A549 (cell line): ENCODE data around the gene DNAJC2. TPM values are rescaled to one million over a fixed set of nuclear protein-coding genes. Genes with fewer than 3 reads are reported as not detected.
A peak's percentile ranks its signal among the peaks of the same experiment; 100 is the strongest.

Experiments
- ATAC-seq, 2 experiments: fragments of 200-7000 bp in 1 of 2; fragments of >200 bp in 1 of 2; cut with Nextera tagmentation in 1 of 2; cut with Tn5 transposase in 1 of 2; 3 replicates each; pipeline versions ENCODE4 v1.8.0 to v1.9.1; 2018 to 2020; ENCODE audit warnings: mild to moderate bottlenecking in 1 of 2, moderate library complexity in 1 of 2
- CTCF ChIA-PET: fragments of 300-600 bp; sonication (Branson Sonifier 250); formaldehyde crosslinking; extraction: SDS; loops from one replicate; lab custom pipeline; 2021; ENCODE audit warnings: antibody characterized with exemption, inconsistent platforms; lab: Yijun Ruan, JAX
- POLR2A ChIA-PET: fragments of 350-600 bp; formaldehyde crosslinking; extraction: SDS; loops from one replicate; lab custom pipeline; 2021; ENCODE audit warnings: antibody characterized with exemption, inconsistent platforms; lab: Yijun Ruan, JAX
- DNase-seq, 2 experiments: peaks; one replicate each; pipeline versions ENCODE4 v3.0.0 to v3.0.0-alpha.2; 2011 to 2016; ENCODE audit warnings: low read depth in 1 of 2, low spot score in 1 of 2
- FAIRE-seq: peaks from 2 replicates; lab custom pipeline; 2011; peaks lifted over from hg19 to GRCh38; lab: Jason Lieb, UNC
- H3K27ac ChIP-seq, 2 experiments: fragments of >200 bp; sonication (Bioruptor Twin); formaldehyde crosslinking; 3 replicates each; pipeline ENCODE4 v1.5.1; 2016 to 2017
- H3K4me1 ChIP-seq: fragments of >200 bp; sonication (Bioruptor Twin); formaldehyde crosslinking; 3 replicates; pipeline ENCODE4 v1.6.1; 2016
- H3K4me2 ChIP-seq: fragments of >200 bp; sonication (Bioruptor Twin); formaldehyde crosslinking; 3 replicates; pipeline ENCODE4 v1.6.1; 2016
- H3K4me3 ChIP-seq: fragments of >200 bp; sonication (Bioruptor Twin); formaldehyde crosslinking; 3 replicates; pipeline ENCODE4 v1.5.1; 2016
- H3K9me3 ChIP-seq: fragments of >200 bp; sonication (Bioruptor Twin); formaldehyde crosslinking; 3 replicates; pipeline ENCODE4 v1.6.1; 2016
- BCL3 ChIP-seq: fragments of >200 bp; sonication (Bioruptor Twin); formaldehyde crosslinking; IDR thresholded peaks from 3 replicates; pipeline ENCODE4 v1.6.1; 2016
- BHLHE40 ChIP-seq: IDR thresholded peaks from 2 replicates; pipeline ENCODE4 v1.6.1; 2012; ENCODE audit warnings: low read depth, low read length, inconsistent platforms
- CBX8 ChIP-seq: fragments of 200-600 bp; sonication (generic); IDR thresholded peaks from 2 replicates; pipeline ENCODE4 v1.6.1; 2016
- CEBPB ChIP-seq, 2 experiments: fragments of >200 bp in 1 of 2; sonication (Bioruptor Twin) in 1 of 2; formaldehyde crosslinking in 1 of 2; IDR thresholded peaks; 2 replicates each; pipeline ENCODE4 v1.6.1; 2012 to 2016
- E2F6 ChIP-seq: IDR thresholded peaks from 2 replicates; pipeline ENCODE4 v1.6.1; 2012; ENCODE audit warnings: low read depth, borderline replicate concordance
- EHF ChIP-seq: fragments of 250-450 bp; sonication (Bioruptor Pico); IDR thresholded peaks from 2 replicates; pipeline ENCODE4 v1.5.0; 2020; ENCODE audit warnings: mild to moderate bottlenecking
- EHMT2 ChIP-seq: fragments of 200-600 bp; sonication (generic); IDR thresholded peaks from 2 replicates; pipeline ENCODE4 v1.6.1; 2016; ENCODE audit warnings: antibody characterized with exemption, low read depth, mild to moderate bottlenecking, moderate library complexity
- EP300 ChIP-seq, 2 experiments: fragments of >200 bp; sonication (Bioruptor Twin); formaldehyde crosslinking; IDR thresholded peaks; 2 replicates in 1 of 2; 3 replicates in 1 of 2; pipeline ENCODE4 v1.6.1; 2016 to 2017
- FOSL2 ChIP-seq, 2 experiments: fragments of 450-650 bp in 1 of 2; fragments of >200 bp in 1 of 2; sonication (Bioruptor Twin) in 1 of 2; formaldehyde crosslinking; IDR thresholded peaks; 2 replicates each; pipeline versions ENCODE4 v1.5.0 to v1.6.1; 2016 to 2020; ENCODE audit warnings: mild to moderate bottlenecking in 1 of 2, moderate library complexity in 1 of 2
- FOXS1 ChIP-seq: fragments of 250-450 bp; sonication (Bioruptor Pico); IDR thresholded peaks from 2 replicates; pipeline ENCODE4 v1.5.0; 2020; ENCODE audit warnings: mild to moderate bottlenecking, moderate library complexity
- HEYL ChIP-seq: fragments of 250-450 bp; sonication (Bioruptor Pico); IDR thresholded peaks from 2 replicates; pipeline ENCODE4 v1.8.0; 2021; ENCODE audit warnings: mild to moderate bottlenecking, moderate library complexity
- HMGXB4 ChIP-seq: fragments of 250-450 bp; sonication (Bioruptor Pico); IDR thresholded peaks from 2 replicates; pipeline ENCODE4 v1.5.0; 2021; ENCODE audit warnings: mild to moderate bottlenecking, moderate library complexity, borderline replicate concordance
- HOXB5 ChIP-seq: fragments of 250-450 bp; sonication (Bioruptor Pico); IDR thresholded peaks from 2 replicates; pipeline ENCODE4 v1.5.0; 2020; ENCODE audit warnings: mild to moderate bottlenecking, moderate library complexity
- JUNB ChIP-seq: fragments of >200 bp; sonication (Bioruptor Twin); formaldehyde crosslinking; IDR thresholded peaks from 2 replicates; pipeline ENCODE4 v1.6.1; 2016
- MAFK ChIP-seq: fragments of 450-650 bp; IDR thresholded peaks from 2 replicates; pipeline ENCODE4 v1.6.1; 2014; ENCODE audit not compliant: partially characterized antibody
- MYC ChIP-seq: IDR thresholded peaks from 2 replicates; pipeline ENCODE4 v1.6.1; 2012; ENCODE audit warnings: mild to moderate bottlenecking, inconsistent platforms, low read length, improper control_type of control experiment, borderline replicate concordance
- NFE2L2 ChIP-seq: fragments of 150-350 bp; conservative IDR thresholded peaks from 2 replicates; pipeline ENCODE4 v1.6.1; 2014; ENCODE audit warnings: low read length
- POLR2AphosphoS2 ChIP-seq: conservative IDR thresholded peaks from 2 replicates; pipeline ENCODE4 v1.6.1; 2012; ENCODE audit warnings: low read length, improper control_type of control experiment, inconsistent platforms
- RARB ChIP-seq: fragments of 250-450 bp; sonication (Bioruptor Pico); IDR thresholded peaks from 2 replicates; pipeline ENCODE4 v1.8.0; 2021; ENCODE audit warnings: mild to moderate bottlenecking, moderate library complexity
- RCOR1 ChIP-seq: fragments of 150-350 bp; IDR thresholded peaks from 2 replicates; pipeline ENCODE4 v1.6.1; 2014; ENCODE audit warnings: antibody characterized with exemption, low read length, low read depth
- TFCP2L1 ChIP-seq: fragments of 250-450 bp; sonication (Bioruptor Pico); IDR thresholded peaks from 2 replicates; pipeline ENCODE4 v1.5.0; 2021; ENCODE audit warnings: mild to moderate bottlenecking
- TP53 ChIP-seq: fragments of 250-450 bp; sonication (Bioruptor Pico); IDR thresholded peaks from 2 replicates; pipeline ENCODE4 v1.5.0; 2021; ENCODE audit warnings: mild to moderate bottlenecking, moderate library complexity
- WGBS: methylation state at CpG from one replicate; pipeline ENCODE4 v1.1.6; 2017; ENCODE audit errors: missing lambda C conversion rate; 5-methylcytosine and 5-hydroxymethylcytosine counted together
- polyA plus RNA-seq, 4 experiments: library from polyadenylated mRNA; depleted of rRNA in 3 of 4; stranded (reverse); fragments of >200 nt; fragmentation: RNase III in 1 of 4; extraction: RNeasy Plus Mini Kit Qiagen cat#74134 plus additional on column Dnase treatment in 1 of 4; gene quantifications; 2 replicates in 3 of 4; 3 replicates in 1 of 4; pipeline ENCODE4 v1.2.3, GENCODE V29; 2011 to 2017
- TF ChIP-seq, protein P1 (sequence below): IDR thresholded peaks from 2 replicates; pipeline ENCODE4 v1.6.1; 2012
- TF ChIP-seq, protein P2 (sequence below): fragments of 150-350 bp; IDR thresholded peaks from 2 replicates; pipeline ENCODE4 v1.6.1; 2014; ENCODE audit warnings: low read depth, mild to moderate bottlenecking, low read length
- TF ChIP-seq, protein P3 (sequence below): fragments of >200 bp; sonication (Bioruptor Twin); formaldehyde crosslinking; IDR thresholded peaks from 2 replicates; pipeline ENCODE4 v1.6.1; 2016

DNAJC2 gene
- polyA plus RNA-seq, 2 of the 4 experiments (the other 2 are of a cell fraction): 48.8 to 63.3 TPM

GRCh38 chr7:103336761-103337160, 7.8 kb downstream of the DNAJC2 start:
- Histone ChIP-seq H3K4me1 (no peaks in the 10 kb centered on the region), H3K4me2 (no peak overlapping the region), H3K4me3 (no peak overlapping the region), H3K9me3 (no peaks in the 10 kb centered on the region), H3K27ac (no peak overlapping the region)
- 92% methylated on average over 2 of the region's 2 CpGs for WGBS
- FAIRE-seq (no peak), DNase-seq (no peak), ATAC-seq (no peak)
- TF ChIP-seq MAFK (no peak), EHF (no peak)
- CTCF ChIA-PET: no interaction called here
- POLR2A ChIA-PET: no interaction called here

DNA sequence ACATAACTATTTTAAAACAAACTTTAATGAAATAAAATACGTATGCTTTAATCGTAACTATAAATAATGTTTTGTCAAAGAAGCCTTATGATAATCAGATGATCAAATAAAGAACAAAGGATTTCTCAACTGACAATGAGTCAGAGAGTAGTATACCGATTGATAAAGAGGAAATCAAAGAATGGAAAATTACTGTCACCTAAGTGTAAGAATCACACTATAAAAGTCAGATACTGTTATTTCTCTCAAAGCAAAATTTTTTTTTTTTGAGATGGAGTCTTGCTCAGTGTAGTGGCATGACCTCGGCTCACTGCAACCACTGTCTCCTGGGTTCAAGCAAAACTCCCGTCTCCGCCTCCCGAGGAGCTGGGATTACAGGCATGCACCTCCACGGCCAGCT, 18.8 kb downstream of the DNAJC2 start:
- ATAC-seq: no peak
- Histone ChIP-seq H3K9me3 (no peaks in the 10 kb centered on the region), H3K27ac (no peak overlapping the region), H3K4me3 (no peak overlapping the region), H3K4me1 (no peaks in the 10 kb centered on the region), H3K4me2 (no peak overlapping the region)
- no peak for TF ChIP-seq TP53 (CRISPR knock-in tag)
- no peak for TF ChIP-seq HEYL (CRISPR knock-in tag)
- TF ChIP-seq E2F6: no peak
- TF ChIP-seq CEBPB (IDR thresholded peaks at IDR 0.05): no peak
- TF ChIP-seq RCOR1: no peak
- no peak for TF ChIP-seq FOSL2 (IDR thresholded peaks at IDR 0.05)
- no peak for TF ChIP-seq FOSL2 (CRISPR knock-in tag; IDR thresholded peaks at IDR 0.05)
- ChIA-PET POLR2A (no interaction called here), CTCF (interaction anchor here (0.6 kb wide), 1 partner anchor 94 kb away, joined by 3 read pairs; no protein-coding TSS in a partner anchor)
- 91% methylated on average over 8 of the region's 8 CpGs for WGBS
- no peak for DNase-seq
- no peak for FAIRE-seq

DNA sequence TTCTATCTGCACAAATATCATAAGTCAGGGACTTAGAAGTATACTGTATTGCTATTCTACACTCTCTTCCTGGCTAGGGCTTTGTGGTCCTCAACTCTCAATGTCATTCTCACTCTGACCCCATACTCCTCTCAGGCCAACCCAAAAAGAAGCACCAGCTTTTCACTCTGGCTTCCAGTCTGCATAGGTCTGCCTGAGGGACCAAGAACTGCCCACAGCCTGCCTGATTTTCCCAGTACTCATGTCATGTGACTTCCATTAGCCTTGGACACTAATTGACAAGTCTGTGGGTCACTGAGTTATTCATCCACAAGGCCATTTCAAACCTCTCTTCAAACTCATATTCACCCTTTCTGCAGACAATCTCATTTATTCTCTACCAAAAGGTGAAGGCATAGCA, 27.6 kb downstream of the DNAJC2 start:
- H3K9me3 ChIP-seq: no peaks in the 10 kb centered on the region
- H3K4me2 ChIP-seq: no peak overlapping the region
- H3K27ac ChIP-seq: no peak overlapping the region
- ChIA-PET CTCF (interaction anchor here (1.1 to 1.8 kb wide), 2 partner anchors 10 to 18 kb away, joined by 3 to 4 read pairs; no protein-coding TSS in a partner anchor), POLR2A (no interaction called here)
- no peak overlapping the region for H3K4me3 ChIP-seq
- ATAC-seq (peak in 1 of 2 experiments; percentile 37; a peak in 3 of 6 replicates), DNase-seq (no peak), FAIRE-seq (no peak)
- TF ChIP-seq TFCP2L1 (CRISPR knock-in tag) (no peak), NFE2L2 (no peak)
- TF ChIP-seq, protein P1, sequence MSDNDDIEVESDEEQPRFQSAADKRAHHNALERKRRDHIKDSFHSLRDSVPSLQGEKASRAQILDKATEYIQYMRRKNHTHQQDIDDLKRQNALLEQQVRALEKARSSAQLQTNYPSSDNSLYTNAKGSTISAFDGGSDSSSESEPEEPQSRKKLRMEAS: no peak
- TF ChIP-seq, protein P2, sequence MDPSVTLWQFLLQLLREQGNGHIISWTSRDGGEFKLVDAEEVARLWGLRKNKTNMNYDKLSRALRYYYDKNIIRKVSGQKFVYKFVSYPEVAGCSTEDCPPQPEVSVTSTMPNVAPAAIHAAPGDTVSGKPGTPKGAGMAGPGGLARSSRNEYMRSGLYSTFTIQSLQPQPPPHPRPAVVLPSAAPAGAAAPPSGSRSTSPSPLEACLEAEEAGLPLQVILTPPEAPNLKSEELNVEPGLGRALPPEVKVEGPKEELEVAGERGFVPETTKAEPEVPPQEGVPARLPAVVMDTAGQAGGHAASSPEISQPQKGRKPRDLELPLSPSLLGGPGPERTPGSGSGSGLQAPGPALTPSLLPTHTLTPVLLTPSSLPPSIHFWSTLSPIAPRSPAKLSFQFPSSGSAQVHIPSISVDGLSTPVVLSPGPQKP: no peak
- H3K4me1 ChIP-seq: no peaks in the 10 kb centered on the region

GRCh38 chr7:103316380-103316941, 28.1 kb downstream of the DNAJC2 start:
- POLR2A ChIA-PET: no interaction called here
- H3K27ac ChIP-seq: no peak overlapping the region
- WGBS: 96% methylated on average over 2 of the region's 2 CpGs
- CTCF ChIA-PET: interaction anchor here (1.1 to 1.8 kb wide), 2 partner anchors 10 to 18 kb away, joined by 3 to 4 read pairs; no protein-coding TSS in a partner anchor
- H3K4me1 ChIP-seq: no peaks in the 10 kb centered on the region
- no peak for ATAC-seq
- no peak for FAIRE-seq
- H3K4me2 ChIP-seq: no peak overlapping the region
- H3K9me3 ChIP-seq: no peaks in the 10 kb centered on the region
- no peak for DNase-seq
- H3K4me3 ChIP-seq: no peak overlapping the region
- TF ChIP-seq TP53 (CRISPR knock-in tag) (no peak), HMGXB4 (CRISPR knock-in tag) (no peak), EP300 (IDR thresholded peaks at IDR 0.05) (no peak), EHMT2 (no peak), RARB (CRISPR knock-in tag) (no peak), POLR2AphosphoS2 (no peak), BCL3 (no peak), BHLHE40 (no peak), NFE2L2 (no peak), JUNB (no peak), HOXB5 (CRISPR knock-in tag) (no peak), CBX8 (no peak), MYC (no peak), FOXS1 (no peak), TFCP2L1 (CRISPR knock-in tag) (no peak)
- TF ChIP-seq, protein P3, sequence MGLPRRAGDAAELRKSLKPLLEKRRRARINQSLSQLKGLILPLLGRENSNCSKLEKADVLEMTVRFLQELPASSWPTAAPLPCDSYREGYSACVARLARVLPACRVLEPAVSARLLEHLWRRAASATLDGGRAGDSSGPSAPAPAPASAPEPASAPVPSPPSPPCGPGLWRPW: no peak
